CMK (cell line): Measurements from ENCODE around the gene CNGA3.
"Not testable (repeated sequence)": the region's sequence is repeated elsewhere in the genome, so short reads cannot be mapped to it uniquely, and the experiment has no call there.

Experiments used
- DNase-seq: peaks from one replicate; pipeline ENCODE4 v3.0.0-alpha.2; 2010; ENCODE audit warnings: low read depth

CNGA3 gene

GRCh38 chr2:98399140-98399539 is 52.9 kb downstream of the CNGA3 start:
- no peak for DNase-seq

DNA sequence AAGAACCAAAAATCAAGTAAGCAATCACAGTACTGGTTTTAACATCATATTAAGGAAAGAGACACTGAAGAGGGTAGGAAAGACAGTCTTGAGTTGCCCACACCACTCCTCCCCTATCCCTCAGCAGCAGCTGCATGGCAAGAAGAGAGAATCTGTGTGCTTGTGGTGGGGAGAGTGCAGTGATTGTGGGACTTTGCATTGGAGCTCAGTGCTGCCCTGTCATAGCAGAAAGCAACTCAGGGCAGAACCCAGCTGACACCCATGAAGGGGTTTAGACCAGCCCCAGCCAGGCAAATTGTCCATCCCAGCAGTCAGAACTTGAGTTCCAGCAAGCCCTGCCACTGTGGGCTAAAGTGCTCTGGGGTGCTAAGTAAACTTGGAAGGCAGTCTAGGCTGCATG is 57.6 kb downstream of the CNGA3 start:
- DNase-seq: no peak

DNA sequence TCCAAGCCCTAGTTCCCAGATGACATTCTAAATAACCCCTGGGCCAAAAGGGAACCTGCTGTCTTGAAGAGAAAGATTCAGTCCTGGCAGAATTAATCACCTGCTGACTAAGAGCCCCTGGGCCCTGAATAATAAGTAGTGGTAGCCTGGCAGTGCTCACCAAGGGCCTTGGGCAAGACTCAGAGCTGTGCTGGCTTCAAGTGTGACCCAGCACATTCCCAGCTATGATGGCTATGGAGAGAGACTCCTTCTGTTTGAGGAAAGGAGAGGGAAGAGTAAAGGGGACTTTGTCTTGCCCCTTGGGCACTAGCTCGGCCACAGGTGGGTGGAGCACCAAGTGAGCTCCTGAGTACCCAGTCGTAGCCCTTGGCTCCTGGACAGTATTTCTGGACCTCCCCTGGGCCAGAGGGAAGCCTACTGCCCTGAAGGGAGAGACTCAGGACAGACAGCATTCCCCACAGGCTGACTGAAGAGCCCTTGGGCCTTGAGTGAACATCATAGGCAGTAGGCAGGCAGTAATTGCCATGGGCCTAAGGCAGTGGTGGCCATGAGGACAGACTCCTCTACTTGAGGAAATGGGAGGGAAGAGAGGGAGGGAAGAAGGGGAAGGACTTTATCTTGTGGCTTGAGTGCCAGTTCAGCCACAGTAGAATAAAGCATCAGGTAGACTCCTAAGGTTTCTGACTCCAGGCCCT is 58.4 kb downstream of the CNGA3 start:
- DNase-seq: no peak

GRCh38 chr2:98405301-98405700 is 59.0 kb downstream of the CNGA3 start:
- DNase-seq: no peak

- no peak for DNase-seq
Measured at GRCh38 chr2:98408155-98408554, 61.9 kb downstream of the CNGA3 start.

- DNase-seq: peak; percentile 25
Measured at GRCh38 chr2:98412751-98413458, 66.6 kb downstream of the CNGA3 start.

GRCh38 chr2:98414246-98414645 is 68.0 kb downstream of the CNGA3 start:
- not testable (repeated sequence) for DNase-seq

DNA sequence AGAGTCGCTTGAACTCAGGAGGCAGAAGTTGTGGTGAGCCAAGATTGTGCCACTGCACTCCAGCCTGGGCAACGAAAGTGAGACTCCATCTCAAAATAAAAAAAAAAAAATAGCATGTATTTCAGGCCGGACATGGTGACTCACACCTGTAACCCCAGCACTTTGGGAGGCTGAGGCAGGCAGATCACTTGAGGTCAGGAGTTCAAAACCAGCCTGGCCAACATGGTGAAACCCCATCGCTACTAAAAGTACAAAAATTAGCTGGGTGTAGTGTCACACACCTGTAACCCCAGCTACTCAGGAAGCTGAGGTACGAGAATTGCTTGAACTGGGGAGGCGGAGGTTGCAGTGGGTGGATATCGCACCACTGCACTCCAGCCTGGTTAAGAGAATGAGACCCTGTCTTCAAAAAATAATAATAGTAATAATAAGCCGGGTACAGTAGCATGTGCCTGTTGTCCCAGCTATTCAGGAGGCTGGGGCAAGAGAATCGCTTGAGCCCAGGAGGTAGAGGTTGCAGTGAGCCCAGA is 69.5 kb downstream of the CNGA3 start:
- not testable (repeated sequence) for DNase-seq

DNA sequence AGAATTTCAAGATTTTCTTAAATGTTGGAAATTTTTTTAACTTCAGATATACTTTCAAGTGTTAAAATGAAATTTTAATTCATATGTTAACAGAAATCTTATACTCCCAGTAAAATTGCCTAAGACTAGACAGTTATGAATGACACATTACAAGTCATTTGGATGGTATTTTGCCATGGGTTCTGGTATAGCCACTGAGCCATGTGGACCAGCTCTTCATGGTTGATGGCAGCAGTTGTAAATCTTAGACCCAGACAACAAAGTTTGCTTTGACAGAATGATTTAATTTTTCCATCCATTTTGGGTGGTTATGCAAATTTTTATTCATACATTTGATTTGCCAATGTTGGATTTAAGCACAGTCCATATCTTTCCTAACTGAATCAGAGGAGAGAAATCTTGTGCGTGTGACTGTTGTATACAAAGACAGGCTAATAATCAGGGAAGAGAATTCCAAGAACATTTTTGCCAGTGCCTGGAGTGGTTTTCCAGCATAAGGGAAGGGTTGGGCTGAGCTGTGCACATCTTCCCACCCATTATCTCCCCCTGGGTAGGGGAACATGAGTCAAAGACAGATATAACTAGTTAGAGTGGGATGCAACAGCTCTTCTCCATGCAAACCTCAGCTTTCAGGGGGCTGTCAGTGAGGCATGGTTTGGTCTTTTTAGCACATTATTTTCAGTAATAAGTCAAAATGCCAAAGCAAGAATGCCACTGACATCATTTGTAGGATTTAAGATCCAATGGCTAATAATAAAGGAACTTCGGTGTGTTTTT is 70.3 kb downstream of the CNGA3 start:
- no peak for DNase-seq

DNA sequence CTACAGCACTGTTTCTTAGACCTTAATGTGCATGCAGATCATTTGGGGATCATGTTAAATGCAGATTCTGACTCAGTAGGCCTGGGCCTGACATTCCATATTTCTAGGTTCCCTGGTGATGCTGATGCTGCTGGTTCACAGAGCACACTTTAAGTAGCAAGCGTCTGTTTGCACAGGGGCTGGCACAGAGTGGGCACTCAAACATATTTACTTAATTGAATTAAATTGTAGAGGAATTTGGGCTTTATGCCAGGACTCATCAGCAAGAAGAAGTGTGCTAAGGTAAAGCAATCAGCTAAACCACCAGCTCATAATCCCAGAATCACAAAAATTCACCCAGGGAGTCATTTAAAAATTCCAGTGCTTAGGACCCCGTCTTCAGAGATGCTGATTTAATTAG is 73.3 kb downstream of the CNGA3 start:
- no peak for DNase-seq

GRCh38 chr2:98419977-98420725 is 73.9 kb downstream of the CNGA3 start:
- DNase-seq: no peak

DNA sequence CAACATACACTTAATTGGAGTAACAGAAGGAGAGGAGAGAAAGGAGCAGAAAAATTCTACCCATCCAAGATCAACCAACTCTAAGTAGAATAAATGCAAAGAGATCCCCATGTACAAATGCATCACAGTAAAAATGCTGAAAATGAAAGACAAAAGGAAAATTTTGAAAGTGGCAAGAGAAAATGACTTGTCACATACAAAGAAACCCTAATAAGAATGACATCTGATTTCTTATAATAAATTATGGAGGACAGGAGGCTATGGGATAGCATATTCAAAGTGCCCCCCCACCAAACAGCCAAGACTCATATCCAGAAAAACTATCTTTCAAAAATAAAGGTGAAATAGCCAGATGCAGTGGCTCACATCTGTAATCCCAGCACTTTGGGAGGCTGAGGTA is 76.2 kb downstream of the CNGA3 start:
- no peak for DNase-seq

GRCh38 chr2:98426771-98427170 is 80.5 kb downstream of the CNGA3 start:
- DNase-seq: no peak

- DNase-seq: no peak
Measured at GRCh38 chr2:98432145-98432544, 85.9 kb downstream of the CNGA3 start.

DNA sequence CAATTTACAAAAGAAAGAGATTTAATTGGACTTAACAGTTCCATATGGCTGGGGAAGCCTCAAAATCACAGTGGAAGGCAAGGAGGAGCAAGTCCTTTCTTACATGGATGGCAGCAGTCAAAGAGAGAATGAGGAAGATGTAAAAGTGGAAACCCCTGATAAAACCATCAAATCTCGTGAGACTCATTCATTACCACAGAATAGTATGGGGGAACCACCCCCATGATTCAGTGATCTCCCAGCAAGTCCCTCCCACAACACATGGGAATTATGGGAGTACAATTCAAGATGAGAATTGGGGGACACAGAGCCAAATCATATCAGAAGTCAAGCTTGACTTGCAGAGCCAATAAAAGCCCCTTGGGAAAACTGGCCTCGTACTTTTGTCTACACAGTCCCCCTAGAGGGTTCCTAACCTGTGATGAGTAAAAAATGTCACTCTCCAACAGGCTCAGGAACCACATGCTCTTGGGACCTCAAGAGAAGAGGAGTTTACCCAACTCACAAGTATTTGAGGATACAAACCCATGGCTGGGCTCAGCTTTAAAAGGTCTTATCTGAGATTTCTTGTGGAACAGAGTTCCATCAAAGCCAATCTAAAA is 87.2 kb downstream of the CNGA3 start:
- no peak for DNase-seq

GRCh38 chr2:98434492-98434891 is 88.2 kb downstream of the CNGA3 start:
- no peak for DNase-seq

GRCh38 chr2:98435670-98436069 is 89.4 kb downstream of the CNGA3 start:
- DNase-seq: not testable (repeated sequence)

DNA sequence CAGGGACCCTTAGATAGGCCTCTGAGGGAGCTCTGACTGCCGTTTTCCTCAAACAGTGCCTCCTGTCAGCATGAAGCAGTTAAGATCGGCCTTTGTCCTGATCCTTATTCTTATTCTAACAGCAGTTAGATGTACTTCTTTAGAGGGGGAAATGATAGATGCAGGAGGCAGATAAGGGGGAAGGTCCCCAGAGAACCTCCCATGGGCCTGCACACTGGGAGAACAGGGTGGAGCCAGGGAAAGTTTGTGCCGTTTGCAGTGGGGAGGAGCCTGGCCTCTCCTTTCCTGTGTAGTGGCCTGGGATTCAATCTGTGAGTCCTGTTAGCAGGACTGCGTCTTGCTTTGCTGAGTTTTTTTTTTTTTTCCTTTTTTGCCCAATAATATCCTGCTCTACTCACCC is 90.5 kb downstream of the CNGA3 start:
- no peak for DNase-seq

- no peak for DNase-seq
Measured at GRCh38 chr2:98438190-98439133, 92.2 kb downstream of the CNGA3 start.

DNA sequence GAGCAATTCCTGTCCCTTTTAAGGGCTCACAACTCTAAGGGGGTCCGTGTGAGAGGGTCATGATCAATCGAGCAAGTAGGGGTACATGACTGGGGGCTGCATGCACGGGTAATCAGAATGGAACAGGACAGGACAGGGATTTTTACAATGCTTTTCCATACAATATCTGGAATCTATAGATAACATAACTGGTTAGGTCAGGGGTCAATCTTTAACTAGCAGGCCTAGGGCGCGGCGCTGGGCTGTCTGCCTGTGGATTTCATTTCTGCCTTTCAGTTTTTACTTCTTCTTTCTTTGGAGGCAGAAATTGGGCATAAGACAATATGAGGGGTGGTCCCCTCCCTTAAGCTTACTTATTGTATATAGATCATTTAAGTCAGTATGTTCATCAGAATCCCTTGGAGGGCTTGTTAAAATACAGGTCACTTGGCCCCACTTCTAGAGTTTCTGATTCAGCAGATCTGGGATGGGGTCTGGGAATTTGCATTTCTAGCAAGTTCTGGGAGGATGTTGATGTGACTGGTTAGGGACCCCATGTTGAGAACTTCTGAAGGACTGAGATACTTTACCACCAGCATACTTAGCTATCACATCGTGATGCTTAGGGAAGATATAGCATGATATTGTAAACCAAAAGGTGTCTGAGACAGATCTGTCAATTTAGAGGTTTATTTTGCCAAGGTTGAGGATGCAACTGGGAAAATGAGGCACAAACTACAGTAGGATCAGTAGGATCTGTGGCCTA is 95.6 kb downstream of the CNGA3 start:
- no peak for DNase-seq
